GM19372 (cell line): ENCODE results near the gene HSPA9.
A peak's percentile ranks its signal among the peaks of the same experiment; 100 is the strongest.

Experiments
- ATAC-seq: cut with Tn5 transposase; IDR thresholded peaks from one replicate; pipeline ENCODE4 v1.9.1; 2021; ENCODE audit warnings: mild to moderate bottlenecking, low read depth, moderate library complexity; ENCODE audit not compliant: unreplicated experiment

HSPA9 gene

DNA sequence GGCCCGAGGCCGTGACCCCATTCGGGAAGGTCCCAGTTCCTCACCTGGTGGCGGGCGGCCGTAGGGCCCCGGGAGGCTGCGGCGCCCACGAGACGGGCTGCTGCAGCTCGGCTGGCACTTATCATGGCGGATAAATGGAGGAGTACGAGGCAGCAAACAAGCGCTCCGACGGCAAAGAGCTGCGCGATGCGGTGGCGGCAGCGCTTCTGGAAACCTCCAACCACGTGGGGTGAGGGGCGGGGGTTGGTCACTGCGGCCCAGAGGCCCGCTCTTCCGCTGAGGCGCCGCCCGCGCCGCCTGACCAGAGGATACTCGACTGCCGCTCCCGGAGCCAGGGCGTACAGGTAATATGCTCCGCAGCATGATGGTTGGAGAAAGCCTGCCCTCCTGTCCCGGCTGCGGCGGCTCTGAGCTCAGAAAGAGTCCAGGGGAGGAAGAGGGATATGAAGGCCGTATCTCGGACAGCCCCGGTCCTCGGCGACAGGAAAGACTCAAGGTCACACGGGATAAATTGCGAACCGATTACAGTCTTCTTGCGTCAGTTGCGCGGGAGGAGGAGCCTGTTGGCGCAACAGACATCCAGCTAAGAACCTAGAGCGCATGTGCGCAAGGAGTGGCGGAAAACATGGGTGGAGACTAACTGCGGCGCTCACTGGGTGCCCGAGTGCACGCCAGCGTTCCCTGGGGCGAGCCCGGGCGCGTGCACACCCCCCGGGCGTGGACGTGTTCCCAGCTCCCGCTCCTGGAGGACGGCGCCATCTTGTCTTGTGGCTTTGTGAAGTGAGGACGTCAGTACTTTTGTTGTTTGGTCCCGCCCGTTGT is at the start of gene HSPA9:
Gene HSPA9, minus strand, starts transcription at position 208 of the 822 bp plus-strand sequence. Its CDS starts 83 bp downstream, at position 125.
- peak; percentile 75 for ATAC-seq

DNA sequence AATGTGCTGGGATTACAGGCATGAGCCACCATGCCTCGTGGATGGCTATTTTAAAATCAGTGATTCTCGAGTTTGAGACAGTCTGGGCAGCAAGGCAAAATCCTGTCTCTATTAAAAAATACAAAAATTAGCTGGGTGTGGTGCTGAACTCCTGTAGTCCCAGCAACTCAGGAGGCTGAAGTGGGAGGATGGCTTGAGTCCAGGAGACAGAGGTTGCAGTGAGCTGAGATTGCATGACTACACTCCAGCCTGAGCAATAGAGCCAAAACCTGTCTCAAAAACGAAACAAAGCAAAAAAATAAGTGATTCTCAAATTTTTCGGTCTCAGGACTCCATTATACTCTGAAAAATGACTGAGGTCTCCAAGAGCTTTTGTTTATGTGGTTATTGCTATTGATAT is 47.9 kb upstream of the HSPA9 start:
- no peak for ATAC-seq

DNA sequence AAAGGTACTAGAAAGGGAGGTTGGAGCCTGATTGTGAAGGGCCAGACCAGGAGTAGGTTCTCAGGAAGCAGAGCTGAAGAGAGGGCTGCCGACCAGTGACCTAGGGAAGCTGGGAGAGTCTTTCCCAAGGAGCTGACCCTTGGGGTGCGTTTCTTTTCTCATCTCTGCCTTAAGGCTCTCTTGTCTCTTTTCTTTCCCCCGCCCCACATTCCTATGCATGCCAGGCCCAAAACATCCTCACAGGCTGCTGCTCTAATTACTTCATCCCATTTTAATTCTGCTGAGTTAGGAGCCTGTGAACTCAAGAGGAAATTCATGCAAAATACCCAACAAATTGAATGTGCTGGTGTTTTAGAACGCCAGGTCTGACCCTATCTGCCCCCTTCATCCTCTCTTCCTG is 46.9 kb upstream of the HSPA9 start:
- ATAC-seq = no peak

DNA sequence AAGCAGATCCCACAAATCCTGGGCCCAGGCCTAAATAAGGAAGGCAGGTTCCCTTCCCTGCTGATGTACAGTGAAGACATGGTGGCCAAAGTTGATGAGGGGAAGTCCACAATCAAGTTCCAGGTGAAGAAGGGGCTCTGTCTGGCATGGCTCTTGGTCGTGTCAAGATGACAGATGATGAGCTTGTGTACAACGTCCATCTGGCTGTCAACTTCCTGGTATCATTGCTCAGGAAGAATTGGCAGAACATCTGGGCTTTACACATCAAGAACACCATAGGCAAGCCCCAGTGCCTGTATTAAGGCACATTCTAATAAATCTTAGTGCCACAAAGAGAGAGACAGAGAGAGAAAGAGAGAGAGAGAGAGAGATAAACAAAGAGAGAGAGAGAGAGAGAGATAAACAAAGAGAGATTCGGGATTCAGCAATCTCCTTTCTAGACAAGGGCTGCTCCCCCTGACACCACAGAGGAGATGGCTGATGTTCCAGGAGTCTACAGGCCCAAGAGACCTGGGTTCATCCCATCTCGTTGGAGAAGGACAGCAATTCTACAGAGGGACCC is 45.5 kb upstream of the HSPA9 start:
- ATAC-seq = no peak

DNA sequence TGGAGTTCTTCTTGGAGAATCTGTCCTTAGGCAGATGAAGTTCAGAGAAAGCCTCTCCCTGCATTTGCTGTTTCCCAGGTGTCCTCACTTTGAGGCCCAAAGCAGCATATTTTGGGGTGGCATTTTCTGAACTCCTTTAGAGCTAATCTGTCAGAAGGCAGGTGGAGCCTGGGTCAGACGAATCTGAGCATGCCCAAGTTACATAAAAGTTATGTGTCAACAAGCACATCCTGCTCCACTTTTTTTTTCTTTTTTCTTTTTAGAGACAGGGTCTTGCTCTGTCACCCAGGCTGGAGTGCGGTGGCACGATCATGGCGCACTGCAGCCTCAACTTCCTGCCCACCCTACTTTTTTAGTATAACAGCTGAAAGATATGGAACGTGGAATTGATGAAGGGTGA is 41.3 kb upstream of the HSPA9 start:
- ATAC-seq = no peak

DNA sequence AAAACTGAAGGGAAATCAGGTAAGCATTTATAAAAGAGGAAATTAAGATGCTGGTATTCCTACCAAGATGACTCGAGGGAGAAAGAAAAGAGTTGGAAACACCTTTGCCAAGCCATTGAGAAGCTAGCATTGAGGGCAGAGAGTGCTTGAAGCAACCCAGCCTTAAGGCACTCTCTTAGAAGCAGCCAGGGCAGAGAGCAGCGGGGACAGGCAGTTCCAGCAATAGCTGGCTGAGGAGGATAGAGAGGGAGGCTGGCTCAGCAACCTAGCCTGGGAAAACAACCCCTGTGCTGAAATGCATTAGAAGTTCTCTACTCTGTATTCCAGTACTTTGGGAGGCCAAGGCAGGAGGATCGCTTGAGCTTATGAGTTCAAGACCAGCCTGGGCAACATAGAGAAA is 40.3 kb upstream of the HSPA9 start:
- no peak for ATAC-seq

DNA sequence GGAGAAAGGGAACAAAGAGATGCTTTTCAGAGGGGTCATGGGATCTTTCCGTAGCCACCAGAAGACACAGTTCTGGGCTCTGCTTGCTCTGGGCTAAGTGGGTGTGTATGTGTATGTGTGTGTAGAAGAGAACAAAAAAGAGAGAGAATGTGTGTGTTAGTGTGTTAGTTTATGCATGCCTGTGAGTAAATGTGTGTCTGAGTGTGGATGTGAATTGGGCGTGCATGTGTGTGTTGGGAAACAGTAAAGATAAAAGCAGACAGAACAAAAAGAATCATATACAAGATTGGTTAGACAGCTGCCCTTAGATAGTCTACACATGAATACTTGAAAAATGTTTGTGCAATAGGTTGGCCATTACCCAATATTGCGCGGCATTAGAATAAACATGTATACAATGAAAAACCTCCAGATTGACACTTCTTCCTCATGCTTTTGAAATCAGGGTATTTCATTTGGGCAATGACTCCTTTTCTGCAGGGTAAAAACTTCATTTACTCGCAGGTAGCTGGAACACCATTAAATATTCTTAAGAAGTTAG is 36.5 kb upstream of the HSPA9 start:
- no peak for ATAC-seq

DNA sequence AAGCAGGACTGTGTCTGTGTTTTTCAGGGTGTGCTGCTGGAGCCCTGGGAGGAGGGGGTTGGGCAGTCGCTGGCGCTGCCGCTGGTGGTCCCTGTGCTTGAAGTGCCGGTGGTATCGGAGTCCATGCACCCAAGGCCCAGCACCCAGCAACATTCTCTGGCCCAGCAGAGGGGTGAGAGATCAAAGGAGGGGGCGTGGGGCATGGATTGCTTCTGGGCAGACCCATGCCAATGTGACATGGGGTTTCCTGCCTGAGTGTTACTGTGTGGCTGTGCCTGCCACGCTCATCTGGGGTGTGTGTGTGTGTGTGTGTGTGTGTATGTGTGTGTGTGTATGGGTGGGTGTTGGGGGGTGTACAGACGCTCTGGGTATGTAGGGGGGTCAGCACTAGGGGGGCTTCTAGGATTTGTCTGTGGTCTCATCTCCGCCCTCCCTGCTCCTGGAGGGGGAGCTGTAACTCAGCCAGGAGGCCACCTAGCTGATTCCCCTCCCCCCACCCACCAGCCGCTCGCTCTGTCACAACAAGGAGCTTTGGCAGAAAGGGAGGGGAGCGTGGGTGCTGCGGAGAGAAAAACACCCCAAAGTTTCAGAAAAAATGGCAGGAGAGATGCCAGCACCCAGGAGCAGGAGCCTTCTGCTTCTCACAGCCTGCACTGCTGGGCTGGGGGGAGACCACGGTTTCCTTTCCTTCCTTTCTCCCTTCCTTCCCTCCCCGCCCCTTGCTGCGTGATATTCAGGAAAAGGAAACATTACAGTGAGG is 35.9 kb upstream of the HSPA9 start:
- ATAC-seq = no peak

DNA sequence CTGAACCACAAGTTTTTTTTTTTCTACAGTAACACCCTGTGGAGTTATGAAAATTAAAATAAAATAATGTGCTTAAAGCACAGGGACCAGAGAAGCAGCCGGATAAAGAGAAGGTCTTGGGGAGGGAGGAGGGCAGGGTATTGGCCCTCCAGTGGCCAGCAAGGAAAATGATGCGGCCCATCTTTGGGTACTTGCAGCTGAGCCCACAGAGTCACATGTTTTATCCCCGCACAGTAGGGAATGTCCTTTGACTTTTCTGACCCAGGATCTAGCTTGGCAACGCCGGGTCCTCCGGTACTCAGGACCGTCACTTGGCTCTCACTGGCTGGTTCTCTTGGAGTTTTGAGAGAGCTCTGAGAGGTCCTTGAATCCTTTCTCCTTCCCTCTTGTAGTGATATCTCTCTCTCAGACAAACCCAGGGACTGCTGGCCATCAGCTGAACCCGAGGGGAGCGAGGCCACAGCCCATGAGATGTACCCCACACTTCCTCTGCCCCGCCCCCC is 35.3 kb upstream of the HSPA9 start:
- no peak for ATAC-seq

DNA sequence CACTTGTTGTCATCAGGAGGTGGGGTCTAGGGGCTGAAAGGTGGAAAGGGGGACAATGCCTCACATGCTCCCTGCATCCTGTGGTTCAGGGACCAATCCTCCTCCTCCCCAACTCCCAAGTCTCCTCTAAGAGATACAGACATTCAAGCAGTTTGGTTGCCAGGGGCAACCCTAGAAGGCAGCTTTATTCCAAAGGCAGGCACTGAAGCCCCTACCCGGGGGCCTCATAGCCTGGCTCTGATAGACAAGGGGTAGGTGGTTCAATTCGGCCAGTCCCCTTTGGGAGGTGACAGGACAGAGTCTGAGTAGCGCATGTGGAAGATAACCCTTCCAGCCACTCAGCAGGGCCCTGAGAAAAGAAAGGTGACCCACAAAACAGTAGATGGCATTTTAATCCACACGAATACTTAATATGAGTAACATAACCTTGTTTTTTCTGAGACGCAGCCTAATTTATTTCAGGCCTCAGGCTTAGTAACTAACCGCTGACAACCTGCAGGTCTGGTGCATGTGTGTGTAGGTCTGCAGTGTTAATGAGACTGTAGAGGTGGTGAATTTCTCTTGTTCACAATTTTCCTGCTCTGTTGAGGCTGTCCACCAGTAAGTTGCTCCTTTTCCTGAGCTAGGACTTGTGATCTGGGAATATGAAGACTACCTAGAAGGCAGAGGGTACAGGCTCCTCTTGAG is 31.3 kb upstream of the HSPA9 start:
- ATAC-seq = no peak

DNA sequence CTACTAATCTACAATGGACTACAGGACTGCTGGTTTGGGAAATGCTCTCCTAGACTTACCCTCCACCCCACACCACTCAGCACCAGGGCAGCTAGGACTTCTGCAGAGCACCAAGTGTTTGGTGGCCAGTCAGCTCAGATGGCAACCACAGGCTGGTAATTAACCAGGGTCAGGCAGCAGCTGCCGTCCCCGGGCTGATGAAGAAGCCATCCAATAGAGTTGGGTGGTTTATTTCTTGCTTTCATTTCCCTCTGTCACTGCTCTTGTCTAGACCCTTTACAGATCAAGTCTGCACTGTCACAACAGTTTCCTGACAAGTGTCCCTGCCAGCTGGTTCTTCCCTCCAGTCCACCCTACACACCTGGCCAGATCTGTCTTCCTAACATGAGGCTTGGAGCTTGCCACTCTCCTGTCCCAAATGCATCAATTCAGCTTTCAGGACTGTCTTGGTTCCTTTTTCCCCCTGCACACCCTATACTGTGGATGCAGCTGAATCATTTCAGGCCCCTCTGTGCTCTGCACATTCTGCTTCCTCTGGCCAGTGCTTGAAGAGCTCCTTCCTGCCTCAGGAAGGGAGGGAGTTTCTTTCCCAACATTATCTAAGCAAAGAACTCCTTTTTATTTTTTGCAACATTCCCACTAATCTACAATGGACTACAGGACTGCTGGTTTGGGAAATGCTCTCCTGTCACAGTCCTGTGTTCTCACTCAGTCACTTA is 30.2 kb upstream of the HSPA9 start:
- peak; percentile 55 for ATAC-seq

DNA sequence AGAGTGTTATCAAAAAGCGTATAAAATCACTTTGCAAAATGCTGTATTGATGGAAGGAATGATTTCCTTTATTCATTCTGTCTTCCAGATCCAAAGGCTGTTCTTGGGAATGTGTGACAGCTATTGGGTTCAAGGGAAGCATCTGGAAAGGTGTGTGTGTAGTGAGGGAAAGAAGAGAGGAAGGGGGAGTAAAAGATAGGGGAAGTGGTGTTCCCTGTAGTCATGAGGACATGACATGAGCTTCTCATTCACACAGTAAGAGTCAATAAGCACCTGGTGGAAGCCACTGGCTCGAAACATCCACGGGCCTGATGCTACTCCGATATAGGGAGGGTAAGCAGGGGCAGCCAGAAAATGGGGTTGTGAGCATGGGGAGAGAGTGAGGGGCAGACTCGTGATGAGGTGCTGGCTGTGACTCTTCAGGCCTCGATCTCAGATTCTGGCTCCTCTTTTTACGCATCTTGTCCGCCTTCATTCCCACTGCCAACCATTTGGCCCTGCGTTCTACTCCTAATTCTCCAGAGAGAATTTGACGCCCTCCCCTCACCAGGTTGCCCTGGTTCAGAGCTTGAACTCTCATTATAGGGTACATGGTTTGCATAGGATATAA is 29.1 kb upstream of the HSPA9 start:
- ATAC-seq = no peak

DNA sequence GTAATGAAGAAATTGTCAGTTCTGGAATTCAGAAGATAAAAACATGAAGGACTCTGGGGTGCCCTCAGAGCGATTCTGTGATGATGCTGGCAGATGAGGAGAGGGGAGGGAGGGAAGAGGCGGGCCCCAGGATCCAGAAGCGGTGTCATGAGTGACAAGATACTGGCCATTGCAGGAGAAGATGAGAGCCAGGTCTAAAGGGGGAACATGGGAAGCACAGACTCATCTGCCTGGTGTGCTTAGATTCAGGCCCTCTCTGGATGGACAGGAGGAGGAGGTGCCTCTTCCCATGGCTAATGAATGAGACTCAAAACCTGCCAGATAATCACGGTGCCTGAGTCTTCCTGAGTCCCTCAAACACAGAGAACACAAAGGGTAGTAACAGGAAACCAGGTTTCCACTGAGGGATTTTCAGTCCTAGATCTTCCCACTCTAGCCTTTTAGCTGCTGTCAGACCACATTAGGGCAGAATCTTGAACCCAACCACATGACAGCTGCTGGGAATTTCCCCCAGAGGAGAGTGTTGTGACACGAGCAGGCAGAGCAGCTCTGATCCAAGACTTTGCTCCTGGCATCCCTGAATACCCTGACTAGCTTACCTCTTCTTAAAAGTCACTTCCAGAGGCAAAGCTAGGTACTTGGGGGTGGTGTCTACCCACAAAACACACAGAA is 28.2 kb upstream of the HSPA9 start:
- peak; percentile 42 for ATAC-seq

DNA sequence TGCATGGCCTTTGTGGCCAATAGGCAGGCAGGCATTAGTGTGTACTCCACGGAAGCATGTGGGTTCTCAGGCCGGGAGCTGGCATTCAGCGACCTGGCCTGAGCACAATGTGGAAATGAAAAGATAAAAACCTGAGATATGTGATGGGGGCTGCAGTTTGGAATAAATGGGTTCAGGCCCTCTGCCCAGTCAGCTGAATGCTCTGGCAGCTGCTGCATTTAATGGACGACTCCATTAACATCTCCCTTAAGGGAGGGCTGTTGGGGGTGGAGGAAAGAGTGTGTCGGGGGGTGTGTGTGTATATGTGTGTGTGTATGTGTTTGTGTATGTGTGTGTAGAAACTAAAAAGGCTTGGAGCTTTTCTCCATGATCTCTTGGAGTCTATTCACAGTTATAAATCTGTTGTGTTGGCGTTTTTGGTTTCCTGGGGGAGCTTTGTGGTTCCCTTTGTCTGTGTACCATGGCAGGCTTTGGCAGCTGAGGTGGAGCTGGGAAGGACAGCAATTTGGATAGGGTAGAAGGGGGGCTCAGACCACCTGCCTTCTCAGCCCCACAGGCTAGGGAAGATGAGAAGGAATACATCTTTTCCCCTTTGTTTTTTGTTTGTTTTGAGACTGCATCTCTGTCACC is 27.3 kb upstream of the HSPA9 start:
- no peak for ATAC-seq

DNA sequence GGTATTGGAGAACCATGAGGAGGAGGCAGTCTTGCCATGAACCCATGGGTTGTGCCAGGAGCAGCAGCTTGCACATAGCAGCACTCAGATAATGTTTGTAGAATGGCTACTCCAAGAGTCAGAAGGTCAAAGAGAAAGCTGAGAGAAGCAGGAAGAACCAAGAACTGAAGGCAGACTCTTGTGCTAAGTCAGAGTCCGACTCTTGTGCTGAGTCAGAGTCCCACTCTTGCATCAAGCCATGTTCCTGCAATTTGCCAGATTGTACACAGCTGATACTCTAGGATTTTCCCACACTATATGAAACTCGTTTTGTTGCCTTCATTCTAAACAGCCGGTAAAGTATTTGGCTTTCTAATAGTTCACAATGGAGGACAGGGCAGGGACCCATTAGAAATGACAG is 26.2 kb upstream of the HSPA9 start:
- no peak for ATAC-seq

DNA sequence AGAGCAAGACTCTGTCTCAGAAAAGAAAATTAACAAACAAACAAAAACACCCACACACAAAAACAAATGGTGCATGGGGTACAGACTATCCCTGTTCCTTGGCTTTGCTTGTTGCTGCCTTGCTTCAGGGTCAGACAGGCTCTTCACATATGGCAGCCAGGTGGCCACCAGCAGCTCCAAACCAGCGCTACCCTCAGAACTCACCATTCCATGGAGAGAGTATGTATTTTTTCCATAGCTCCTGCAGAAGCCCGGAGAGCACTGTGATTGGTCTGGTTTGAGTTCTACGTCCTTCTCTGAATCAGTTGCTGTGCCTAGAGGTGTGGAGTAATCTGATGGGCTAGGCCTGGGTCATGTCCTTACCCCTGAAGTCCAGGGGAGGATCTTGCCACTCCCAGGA is 25.2 kb upstream of the HSPA9 start:
- ATAC-seq = no peak

DNA sequence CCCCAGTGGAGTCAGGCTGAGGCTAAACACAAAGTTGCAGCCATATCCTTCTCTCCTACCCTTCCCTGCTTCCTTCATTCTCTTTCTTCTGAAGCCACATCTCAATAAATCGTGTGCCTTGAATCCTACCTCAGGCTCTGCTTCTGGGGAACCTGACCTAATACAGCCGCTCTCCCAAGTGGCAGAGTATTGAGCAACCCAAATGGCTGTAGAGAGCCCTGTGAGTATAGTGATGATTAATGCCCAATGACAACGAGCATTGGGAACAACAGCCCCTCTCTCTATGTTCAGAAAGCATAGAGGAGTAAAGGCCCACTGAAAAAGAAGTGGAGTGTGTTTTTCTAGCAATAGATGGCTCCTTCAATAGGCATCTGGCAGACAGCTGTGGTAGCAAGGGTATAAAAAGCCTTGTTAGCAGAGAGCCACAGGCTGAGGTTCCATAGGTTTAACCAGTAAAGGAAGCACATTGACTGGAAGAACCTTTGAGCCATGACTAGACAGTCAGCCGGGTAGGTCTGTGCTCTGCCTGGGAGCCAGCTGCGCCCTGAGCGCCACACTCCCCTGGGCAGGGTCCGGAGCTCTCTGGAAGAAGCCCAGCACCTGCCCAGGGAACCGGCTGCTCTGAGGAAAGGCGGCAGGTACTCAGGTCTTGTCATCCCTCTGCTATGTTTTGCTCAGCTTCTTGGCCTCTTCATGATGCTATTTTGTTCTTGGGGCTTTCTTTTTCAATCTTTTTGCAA is 22.6 kb upstream of the HSPA9 start:
- ATAC-seq = no peak
